CD14-positive monocyte (primary cell): ENCODE results near the gene MEA1. TPM values are rescaled to one million over a fixed set of nuclear protein-coding genes. Genes with fewer than 3 reads are reported as not detected.

ENCODE experiments used
- DNase-seq, 3 donors: peaks; one replicate each; pipeline ENCODE4 v3.0.0-alpha.2; 2011 to 2022
- H2AFZ ChIP-seq: 2 replicates; pipeline ENCODE4 v1.6.0; 2012; ENCODE audit warnings: mild to moderate bottlenecking, low read depth, low read length, inconsistent platforms; ENCODE audit not compliant: insufficient read depth, poor library complexity, severe bottlenecking
- H3K27ac ChIP-seq, 2 donors: 1 replicate in 1 of 2; 2 replicates in 1 of 2; pipeline ENCODE4 v1.5.1; 2012 to 2013; ENCODE audit warnings: low read length in 2 of 2, control low read depth in 1 of 2, inconsistent platforms in 1 of 2, low read depth in 1 of 2, mild to moderate bottlenecking in 1 of 2
- H3K27me3 ChIP-seq, 2 donors: one replicate each; pipeline versions ENCODE4 v1.6.0 to v1.6.1; 2011 to 2013; ENCODE audit warnings: low read length in 2 of 2; ENCODE audit not compliant: control insufficient read depth in 2 of 2, insufficient read depth in 2 of 2
- H3K36me3 ChIP-seq, 2 donors: replicated peaks in 1 of 2; 1 replicate in 1 of 2; 2 replicates in 1 of 2; pipeline versions ENCODE4 v1.5.1 to v1.6.1; 2012 to 2013; ENCODE audit warnings: low read length in 2 of 2, control low read depth in 1 of 2, inconsistent platforms in 1 of 2, mild to moderate bottlenecking in 1 of 2; ENCODE audit not compliant: insufficient read depth in 2 of 2, control insufficient read depth in 1 of 2
- H3K4me1 ChIP-seq, 2 donors: 1 replicate in 1 of 2; 2 replicates in 1 of 2; pipeline versions ENCODE4 v1.5.1 to v1.6.1; 2012 to 2013; ENCODE audit warnings: low read length in 2 of 2, control low read depth in 1 of 2, inconsistent platforms in 1 of 2, mild to moderate bottlenecking in 1 of 2, moderate library complexity in 1 of 2; ENCODE audit not compliant: insufficient read depth in 2 of 2, control insufficient read depth in 1 of 2
- H3K4me2 ChIP-seq: replicated peaks from 2 replicates; pipeline ENCODE3; 2012; ENCODE audit warnings: low read length, moderate library complexity, mild to moderate bottlenecking; ENCODE audit not compliant: poor library complexity, severe bottlenecking; ENCODE audit errors: extremely low read depth
- H3K4me3 ChIP-seq, 3 experiments: fragments of 200-600 bp in 1 of 3; sonication (generic) in 1 of 3; replicated peaks in 1 of 3; 1 replicate in 2 of 3; 2 replicates in 1 of 3; pipeline ENCODE4 v1.5.1; 2011 to 2013; ENCODE audit warnings: low read length in 3 of 3, mild to moderate bottlenecking in 3 of 3, control low read depth in 2 of 3, low read depth in 2 of 3, inconsistent platforms in 1 of 3, moderate library complexity in 1 of 3
- H3K79me2 ChIP-seq: 2 replicates; pipeline ENCODE4 v1.6.0; 2012; ENCODE audit warnings: mild to moderate bottlenecking, control low read depth, inconsistent platforms, low read length, moderate library complexity; ENCODE audit not compliant: insufficient read depth
- H3K9ac ChIP-seq: 2 replicates; pipeline ENCODE4 v1.6.0; 2017; ENCODE audit warnings: low read length, mild to moderate bottlenecking; ENCODE audit not compliant: insufficient read depth, poor library complexity, severe bottlenecking
- H3K9me3 ChIP-seq, 2 donors: replicated peaks in 1 of 2; 1 replicate in 1 of 2; 2 replicates in 1 of 2; pipeline versions ENCODE4 v1.5.1 to v1.6.1; 2012 to 2013; ENCODE audit warnings: low read length in 2 of 2, control low read depth in 1 of 2; ENCODE audit not compliant: control insufficient read depth in 1 of 2, insufficient read depth in 1 of 2
- H4K20me1 ChIP-seq: 2 replicates; pipeline ENCODE4 v1.6.0; 2012; ENCODE audit warnings: mild to moderate bottlenecking, low read length, control low read depth, moderate library complexity; ENCODE audit not compliant: insufficient read depth
- H3K27ac Mint-ChIP-seq, 7 donors: one replicate each; pipeline ENCODE4 v1.8.0; 2020; ENCODE audit warnings: mild to moderate bottlenecking in 7 of 7, mixed read lengths in 7 of 7, moderate library complexity in 6 of 7, inconsistent platforms in 2 of 7
- H3K27me3 Mint-ChIP-seq, 3 donors: one replicate each; pipeline ENCODE4 v1.8.0; 2021 to 2022; ENCODE audit warnings: low read depth in 3 of 3, mild to moderate bottlenecking in 3 of 3, mixed read lengths in 3 of 3, moderate library complexity in 3 of 3, inconsistent platforms in 1 of 3
- H3K36me3 Mint-ChIP-seq, 2 donors: one replicate each; pipeline ENCODE4 v1.8.0; 2020; ENCODE audit warnings: mixed read lengths in 2 of 2, inconsistent platforms in 1 of 2, mild to moderate bottlenecking in 1 of 2
- H3K4me1 Mint-ChIP-seq: one replicate; pipeline ENCODE4 v1.8.0; 2020; ENCODE audit warnings: mild to moderate bottlenecking, mixed read lengths
- H3K4me3 Mint-ChIP-seq, 2 donors: one replicate each; pipeline ENCODE4 v1.8.0; 2020; ENCODE audit warnings: mild to moderate bottlenecking in 2 of 2, mixed read lengths in 2 of 2, moderate library complexity in 1 of 2
- H3K9me3 Mint-ChIP-seq, 7 donors: one replicate each; pipeline ENCODE4 v1.8.0; 2020 to 2022; ENCODE audit warnings: mixed read lengths in 7 of 7, mild to moderate bottlenecking in 6 of 7, moderate library complexity in 6 of 7, inconsistent platforms in 2 of 7
- CTCF ChIP-seq: fragments of 200-600 bp; IDR thresholded peaks from one replicate; pipeline ENCODE4 v1.8.0; 2022; ENCODE audit warnings: antibody characterized with exemption, mild to moderate bottlenecking
- WGBS: methylation state at CpG from one replicate; pipeline ENCODE4 v1.1.5; 2013; ENCODE audit warnings: missing lambda C conversion rate; ENCODE audit not compliant: insufficient coverage; 5-methylcytosine and 5-hydroxymethylcytosine counted together
- intact Hi-C, 2 donors: fragments of 100-400 bp; cut with micrococcal nuclease; formaldehyde crosslinking; loops; one replicate each; pipeline versions ENCODE4 v1.15.0 to v1.15.1; 2023
- polyA plus RNA-seq, 3 donors: library from polyadenylated mRNA; depleted of rRNA in 1 of 3; unstranded in 2 of 3; stranded (reverse) in 1 of 3; fragments of 300-500 nt in 2 of 3; fragments of >200 nt in 1 of 3; fragmentation: Illumina TruSeq in 2 of 3; gene quantifications; 1 replicate in 2 of 3; 2 replicates in 1 of 3; pipeline ENCODE4 v1.2.3, GENCODE V29; 2012 to 2021

MEA1 gene
- polyA plus RNA-seq, 3 donors = 31.0 to 59.6 (median 58.8) TPM

- Mint-ChIP-seq H3K4me3 (no peak overlapping the region), H3K4me1 (no peaks in the 10 kb centered on the region), H3K27ac (peak overlapping the region in 1 of 7 donors; percentile 28), H3K36me3 (peaks cover 52 to 90% of the 10 kb centered on the region in 2 donors), H3K9me3 (peaks cover 0 to 3% (median 0%) of the 10 kb centered on the region in 7 donors), H3K27me3 (peaks cover 0 to 8% (median 0%) of the 10 kb centered on the region in 3 donors)
- Histone ChIP-seq H3K9me3 (no peaks in the 10 kb centered on the region), H2AFZ (no peak overlapping the region), H3K36me3 (peaks cover 51 to 86% of the 10 kb centered on the region in 2 donors), H3K27me3 (no peaks in the 10 kb centered on the region), H4K20me1 (peaks cover 2% of the 10 kb centered on the region), H3K4me2 (no peak overlapping the region), H3K4me1 (no peaks in the 10 kb centered on the region), H3K79me2 (no peaks in the 10 kb centered on the region), H3K4me3 (no peak overlapping the region), H3K9ac (no peak overlapping the region), H3K27ac (no peak overlapping the region)
- DNase-seq = no peak
- intact Hi-C loops = no loop called here
- 100% methylated on average over 1 of the region's 4 CpGs for WGBS
- TF ChIP-seq CTCF = no peak
Observed at GRCh38 chr6:43032326-43032725, 18.6 kb upstream of the MEA1 start.

- no peaks in the 10 kb centered on the region for H3K27me3 ChIP-seq
- H3K4me3 ChIP-seq = no peak overlapping the region
- intact Hi-C loops = no loop called here
- H3K9me3 ChIP-seq = no peaks in the 10 kb centered on the region
- Mint-ChIP-seq H3K9me3 (peaks cover 0 to 3% (median 0%) of the 10 kb centered on the region in 7 donors), H3K4me3 (no peak overlapping the region), H3K4me1 (no peaks in the 10 kb centered on the region), H3K36me3 (peaks cover 61 to 92% of the 10 kb centered on the region in 2 donors), H3K27me3 (peaks cover 0 to 9% (median 1%) of the 10 kb centered on the region in 3 donors), H3K27ac (peak overlapping the region in 1 of 7 donors; percentile 19)
- no peak overlapping the region for H3K4me2 ChIP-seq
- H3K4me1 ChIP-seq = no peaks in the 10 kb centered on the region
- H3K27ac ChIP-seq = no peak overlapping the region
- whole genome bisulfite sequencing = 98% methylated on average over 9 of the region's 9 CpGs
- H3K36me3 ChIP-seq = peaks cover 61 to 94% of the 10 kb centered on the region in 2 donors
- peaks cover 9% of the 10 kb centered on the region for H3K79me2 ChIP-seq
- no peak for DNase-seq
- H3K9ac ChIP-seq = no peak overlapping the region
- peaks cover 16% of the 10 kb centered on the region for H4K20me1 ChIP-seq
- H2AFZ ChIP-seq = no peak overlapping the region
- no peak for TF ChIP-seq CTCF
Observed at GRCh38 chr6:43029120-43029519, 15.4 kb upstream of the MEA1 start.
